Liver (tissue), 10 donors: ENCODE results near the gene ENPP3. TPM values are rescaled to one million over a fixed set of nuclear protein-coding genes. Genes with fewer than 3 reads are reported as not detected.

Source experiments
- DNase-seq: peaks from one replicate; pipeline ENCODE4 v3.0.0-alpha.2; 2017; ENCODE audit warnings: low spot score
- H3K27ac ChIP-seq, 2 donors: one replicate each; pipeline ENCODE4 v1.7.0; 2013; ENCODE audit warnings: inconsistent platforms in 2 of 2, low read length in 2 of 2, control low read depth in 1 of 2, low read depth in 1 of 2, mild to moderate bottlenecking in 1 of 2
- H3K27me3 ChIP-seq, 4 donors: one replicate each; pipeline versions ENCODE4 v1.6.1 to v1.7.0; 2013; ENCODE audit warnings: low read length in 3 of 4, inconsistent platforms in 1 of 4, mild to moderate bottlenecking in 1 of 4, moderate library complexity in 1 of 4; ENCODE audit not compliant: control insufficient read depth in 4 of 4, insufficient read depth in 4 of 4
- H3K36me3 ChIP-seq, 4 donors: one replicate each; pipeline versions ENCODE4 v1.6.1 to v1.7.0; 2013; ENCODE audit warnings: low read length in 3 of 4, mild to moderate bottlenecking in 3 of 4, low read depth in 1 of 4, moderate library complexity in 1 of 4; ENCODE audit not compliant: control insufficient read depth in 4 of 4, insufficient read depth in 3 of 4
- H3K4me1 ChIP-seq, 4 donors: one replicate each; pipeline versions ENCODE4 v1.6.1 to v1.7.0; 2013; ENCODE audit warnings: low read length in 3 of 4, mild to moderate bottlenecking in 3 of 4, moderate library complexity in 1 of 4; ENCODE audit not compliant: control insufficient read depth in 4 of 4, insufficient read depth in 4 of 4
- H3K4me3 ChIP-seq, 3 donors: one replicate each; pipeline versions ENCODE4 v1.6.1 to v1.7.0; 2013; ENCODE audit warnings: low read length in 3 of 3, control low read depth in 1 of 3, low read depth in 1 of 3, mild to moderate bottlenecking in 1 of 3
- H3K9ac ChIP-seq, 2 donors: one replicate each; pipeline ENCODE4 v1.7.0; 2013; ENCODE audit warnings: low read length in 2 of 2, mild to moderate bottlenecking in 2 of 2, moderate library complexity in 2 of 2, control low read depth in 1 of 2, low read depth in 1 of 2
- H3K9me3 ChIP-seq, 4 donors: one replicate each; pipeline versions ENCODE4 v1.6.1 to v1.7.0; 2013; ENCODE audit warnings: low read length in 3 of 4; ENCODE audit not compliant: control insufficient read depth in 4 of 4
- EGR1 ChIP-seq, 2 donors: IDR thresholded peaks; 2 replicates each; pipeline ENCODE4 v1.6.1; 2016 to 2018; ENCODE audit warnings: antibody characterized with exemption in 2 of 2, low read depth in 2 of 2
- HNF4G ChIP-seq: IDR thresholded peaks from 2 replicates; pipeline ENCODE4 v1.6.1; 2016; ENCODE audit warnings: antibody characterized with exemption
- JUND ChIP-seq, 2 donors: IDR thresholded peaks; 2 replicates each; pipeline ENCODE4 v1.6.1; 2016; ENCODE audit warnings: antibody characterized with exemption in 2 of 2
- NR2F2 ChIP-seq: IDR thresholded peaks from 2 replicates; pipeline ENCODE4 v1.6.1; 2016; ENCODE audit warnings: antibody characterized with exemption
- RAD21 ChIP-seq, 2 donors: IDR thresholded peaks; 2 replicates each; pipeline ENCODE4 v1.6.1; 2016; ENCODE audit warnings: antibody characterized with exemption in 2 of 2, mild to moderate bottlenecking in 2 of 2
- SP1 ChIP-seq: IDR thresholded peaks from 2 replicates; pipeline ENCODE4 v1.6.1; 2018; ENCODE audit warnings: antibody characterized with exemption, mild to moderate bottlenecking
- TAF1 ChIP-seq: conservative IDR thresholded peaks from 2 replicates; pipeline ENCODE4 v1.6.1; 2016; ENCODE audit warnings: antibody characterized with exemption, mild to moderate bottlenecking
- WGBS: extraction: QIAGEN DNeasy Blood & Tissue Kit; methylation state at CpG from one replicate; pipeline ENCODE4 v1.1.7; 2013; 5-methylcytosine and 5-hydroxymethylcytosine counted together
- polyA plus RNA-seq, 2 donors: library from polyadenylated mRNA; stranded (reverse) in 1 of 2; unstranded in 1 of 2; fragments of 200-250 nt in 1 of 2; fragments of >200 nt in 1 of 2; fragmentation: Nextera tagmentation in 1 of 2; extraction: Ambion mirVana in 1 of 2; gene quantifications; one replicate each; pipeline versions ENCODE4 v1.2.1 to v1.2.3, GENCODE V29; 2013 to 2015
- small RNA-seq: library from RNA; depleted of rRNA; stranded (forward); fragments of <200 nt; gene quantifications from one replicate; pipeline ENCODE3, GENCODE V24; 2014
- total RNA-seq, 2 donors: library from RNA; depleted of rRNA; stranded (reverse); fragments of >200 nt; gene quantifications; one replicate each; pipeline ENCODE4 v1.2.3, GENCODE V29; 2014
- TF ChIP-seq, protein P1 (sequence below): fragments of 150-350 bp; IDR thresholded peaks from 2 replicates; pipeline ENCODE4 v1.5.1; 2017; ENCODE audit warnings: improper control_type of control experiment, low read depth, low read length; ENCODE audit not compliant: missing input control
- donor health status: healthy.
- donor health status: healthy.
- donor health status: healthy.
- donor health status: healthy.
- donor health status: healthy.

ENPP3 gene
- total and polyA plus RNA-seq, 4 donors, result 0.51 to 6.1 (median 1.1) TPM

DNA sequence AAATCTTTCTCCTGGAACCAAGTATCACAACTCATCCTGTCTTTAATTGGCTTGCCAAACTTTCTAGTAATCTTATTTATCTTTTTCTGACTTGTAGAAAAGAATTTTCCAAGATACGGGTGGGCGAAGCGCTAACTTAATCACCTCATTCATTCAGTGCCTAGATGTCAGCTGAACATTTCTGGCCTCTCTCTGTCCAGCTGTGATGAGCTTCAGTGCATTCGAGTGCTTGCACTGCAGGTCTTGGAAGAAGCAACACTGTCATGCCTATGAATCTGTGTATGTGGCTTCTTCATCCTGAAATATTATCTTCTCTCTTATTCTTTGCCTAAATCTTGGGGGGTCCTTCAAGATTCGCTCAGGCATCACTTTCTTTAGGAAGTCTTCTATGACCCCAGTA, 154.4 kb downstream of the ENPP3 start:
- WGBS, result 82% methylated on average over 5 of the region's 5 CpGs
- H3K27ac ChIP-seq, result no peak overlapping the region
- H3K4me3 ChIP-seq, result no peak overlapping the region
- H3K27me3 ChIP-seq, result no peaks in the 10 kb centered on the region
- DNase-seq, result no peak
- H3K9me3 ChIP-seq, result no peaks in the 10 kb centered on the region
- H3K4me1 ChIP-seq, result no peaks in the 10 kb centered on the region
- H3K9ac ChIP-seq, result no peak overlapping the region
- TF ChIP-seq HNF4G (no peak), NR2F2 (no peak), JUND (IDR thresholded peaks at IDR 0.05) (no peak), EGR1 (IDR thresholded peaks at IDR 0.05; ENCODE audit: low read depth in 2 of 2) (no peak)
- H3K36me3 ChIP-seq, result no peaks in the 10 kb centered on the region

DNA sequence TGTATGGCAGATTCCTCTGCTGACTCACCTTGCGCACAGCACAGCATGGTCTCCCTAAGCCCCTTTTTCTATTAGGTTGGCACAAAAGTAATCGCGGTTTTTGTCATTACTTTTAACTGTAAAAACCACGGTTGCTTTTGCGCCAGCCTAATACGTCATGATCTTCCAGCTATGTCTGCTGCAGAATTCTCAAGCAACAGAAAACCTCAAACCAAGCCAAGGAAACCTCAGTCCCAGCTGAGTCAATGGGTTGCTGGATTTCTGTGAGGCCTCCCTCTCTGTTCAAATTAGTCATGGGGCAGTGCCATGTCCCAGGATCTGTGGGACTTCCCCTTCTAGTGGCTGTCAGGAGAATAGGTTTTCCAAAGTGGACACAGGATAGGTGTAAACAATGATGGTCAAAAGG, 155.0 kb downstream of the ENPP3 start:
- Histone ChIP-seq H3K9ac (no peak overlapping the region), H3K4me1 (no peaks in the 10 kb centered on the region)
- WGBS, result 88% methylated on average over 6 of the region's 6 CpGs

DNA sequence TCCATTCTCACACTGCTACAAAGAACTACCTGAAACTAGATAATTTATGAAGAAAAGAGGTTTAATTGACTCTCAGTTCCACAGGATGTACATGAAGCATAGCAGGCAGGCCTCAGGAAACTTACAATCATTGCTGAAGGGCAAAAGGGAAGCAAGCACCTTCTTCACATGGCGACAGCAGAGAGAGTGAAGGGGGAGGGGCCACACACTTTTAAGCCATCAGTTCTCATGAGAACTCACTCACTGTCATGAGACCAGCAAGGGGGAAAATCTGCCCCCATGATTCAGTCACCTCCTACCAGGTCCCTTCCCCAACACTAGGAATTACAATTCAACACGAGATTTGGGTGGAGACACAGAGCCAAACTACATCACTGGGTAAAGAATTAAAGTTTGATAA, 158.3 kb downstream of the ENPP3 start:
- Histone ChIP-seq H3K27me3 (no peaks in the 10 kb centered on the region), H3K27ac (no peak overlapping the region), H3K4me1 (no peaks in the 10 kb centered on the region), H3K4me3 (no peak overlapping the region), H3K9ac (no peak overlapping the region), H3K36me3 (no peaks in the 10 kb centered on the region), H3K9me3 (no peaks in the 10 kb centered on the region)
- DNase-seq, result no peak
- TF ChIP-seq JUND (IDR thresholded peaks at IDR 0.05) (no peak), HNF4G (no peak), SP1 (no peak), EGR1 (IDR thresholded peaks at IDR 0.05; ENCODE audit: low read depth in 2 of 2) (no peak)
- TF ChIP-seq, protein P1, sequence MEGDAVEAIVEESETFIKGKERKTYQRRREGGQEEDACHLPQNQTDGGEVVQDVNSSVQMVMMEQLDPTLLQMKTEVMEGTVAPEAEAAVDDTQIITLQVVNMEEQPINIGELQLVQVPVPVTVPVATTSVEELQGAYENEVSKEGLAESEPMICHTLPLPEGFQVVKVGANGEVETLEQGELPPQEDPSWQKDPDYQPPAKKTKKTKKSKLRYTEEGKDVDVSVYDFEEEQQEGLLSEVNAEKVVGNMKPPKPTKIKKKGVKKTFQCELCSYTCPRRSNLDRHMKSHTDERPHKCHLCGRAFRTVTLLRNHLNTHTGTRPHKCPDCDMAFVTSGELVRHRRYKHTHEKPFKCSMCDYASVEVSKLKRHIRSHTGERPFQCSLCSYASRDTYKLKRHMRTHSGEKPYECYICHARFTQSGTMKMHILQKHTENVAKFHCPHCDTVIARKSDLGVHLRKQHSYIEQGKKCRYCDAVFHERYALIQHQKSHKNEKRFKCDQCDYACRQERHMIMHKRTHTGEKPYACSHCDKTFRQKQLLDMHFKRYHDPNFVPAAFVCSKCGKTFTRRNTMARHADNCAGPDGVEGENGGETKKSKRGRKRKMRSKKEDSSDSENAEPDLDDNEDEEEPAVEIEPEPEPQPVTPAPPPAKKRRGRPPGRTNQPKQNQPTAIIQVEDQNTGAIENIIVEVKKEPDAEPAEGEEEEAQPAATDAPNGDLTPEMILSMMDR, result no peak
- WGBS, result 86% methylated on average over 2 of the region's 2 CpGs

More for the DNA sequence above, 155.0 kb downstream of the ENPP3 start:
- no peaks in the 10 kb centered on the region for H3K27me3 ChIP-seq
- no peaks in the 10 kb centered on the region for H3K9me3 ChIP-seq
- H3K27ac ChIP-seq, result no peak overlapping the region
- H3K36me3 ChIP-seq, result no peaks in the 10 kb centered on the region
- DNase-seq, result no peak
- H3K4me3 ChIP-seq, result no peak overlapping the region
- TF ChIP-seq TAF1 (no peak), RAD21 (IDR thresholded peaks at IDR 0.05) (peak in 1 of 2 donors; percentile 18)

Small RNA genes lying within 50 kb of the gene (small RNA-seq; reads per million reads assigned to genes)
- not detected for gene MIR548H5
- gene RNU4-18P, result not detected

Other genes starting within 250 kb of the ENPP3 start
- 100 to 1,000 TPM; 238 to 800 TPM for gene ARG1, start 64.1 kb upstream of the ENPP3 start, total RNA-seq
- gene ARG1, start 64.1 kb upstream of the ENPP3 start, polyA plus RNA-seq, result 1,000 to 10,000 TPM in 1 of 2 donors, 100 to 1,000 TPM in 1; 965 to 1,194 TPM
- gene MED23, start 9.1 kb upstream of the ENPP3 start, total RNA-seq, result 10 to 100 TPM; 17.3 TPM
- 1 to 10 TPM; 3.9 to 9.6 TPM for gene MED23, start 9.1 kb upstream of the ENPP3 start, polyA plus RNA-seq
- gene OR2A4, start 64.1 kb downstream of the ENPP3 start, total RNA-seq, result under 1 TPM in 1 of 2 donors, not detected in 1; 0.33 TPM
- gene OR2A4, start 64.1 kb downstream of the ENPP3 start, polyA plus RNA-seq, result under 1 TPM in 1 of 2 donors, not detected in 1; 0.58 TPM
- not detected for gene CTAGE9, start 73.7 kb downstream of the ENPP3 start, total RNA-seq
- gene CTAGE9, start 73.7 kb downstream of the ENPP3 start, polyA plus RNA-seq, result not detected
- gene ENPP1, start 170.7 kb downstream of the ENPP3 start, total RNA-seq, result 10 to 100 TPM; 27.2 to 53.1 TPM
- 10 to 100 TPM in 1 of 2 donors, 1 to 10 TPM in 1; 9.5 to 35.1 TPM for gene ENPP1, start 170.7 kb downstream of the ENPP3 start, polyA plus RNA-seq